Stimulated activated CD8-positive, alpha-beta memory T cell treated with anti-CD3 and anti-CD28 coated beads, Interleukin-7, amount 100 ng/mL, for 1 hour (primary cell): ENCODE measurements around the gene ZNF652.
"Not testable (repeated sequence)": the region's sequence is repeated elsewhere in the genome, so short reads cannot be mapped to it uniquely, and the experiment has no call there.

ENCODE experiments used
- DNase-seq, 2 donors: peaks; one replicate each; pipeline ENCODE4 v3.0.0-alpha.2; 2020; ENCODE audit warnings: low read depth in 2 of 2

Gene ZNF652

GRCh38 chr17:49261540-49261939 is 100.5 kb downstream of the ZNF652 start:
- DNase-seq: not testable (repeated sequence)

GRCh38 chr17:49260817-49261291 is 101.2 kb downstream of the ZNF652 start:
- DNase-seq: no peak

GRCh38 chr17:49260011-49260816 is 101.8 kb downstream of the ZNF652 start:
- peak; percentile 7 to 19 for DNase-seq

- no peak for DNase-seq
Observed at GRCh38 chr17:49259663-49260010, 102.4 kb downstream of the ZNF652 start.

GRCh38 chr17:49258394-49258793 is 103.7 kb downstream of the ZNF652 start:
- no peak for DNase-seq

GRCh38 chr17:49255125-49255524 is 106.9 kb downstream of the ZNF652 start:
- DNase-seq: no peak

GRCh38 chr17:49254066-49254465 is 108.0 kb downstream of the ZNF652 start:
- DNase-seq: no peak

- DNase-seq: no peak
Observed at GRCh38 chr17:49252148-49252695, 109.8 kb downstream of the ZNF652 start.

GRCh38 chr17:49249890-49250522 is 112.0 kb downstream of the ZNF652 start:
- DNase-seq: no peak

GRCh38 chr17:49249292-49249794 is 112.7 kb downstream of the ZNF652 start:
- DNase-seq: no peak

- DNase-seq: no peak
Observed at GRCh38 chr17:49247944-49248343, 114.1 kb downstream of the ZNF652 start.

GRCh38 chr17:49244839-49245238 is 117.2 kb downstream of the ZNF652 start:
- DNase-seq: no peak
